K562 (cell line): ENCODE results near the gene FOSL2. TPM values are rescaled to one million over a fixed set of nuclear protein-coding genes. Genes with fewer than 3 reads are reported as not detected.

Experiments used
- ATAC-seq: fragments of 200-7000 bp; cut with Tn5 transposase; 3 replicates; pipeline ENCODE4 v1.9.1; 2020; ENCODE audit warnings: moderate library complexity
- BruUV-seq: library from RNA; stranded (reverse); fragments of 400-500 nt; replicated peaks from 2 replicates; lab custom pipeline; 2021; lab: Mats Ljungman, UMichigan
- CTCF ChIA-PET: fragments of 300-600 bp; formaldehyde crosslinking; extraction: SDS; loops from one replicate; lab custom pipeline; 2021; ENCODE audit warnings: low intra/inter-chr PET ratio; lab: Yijun Ruan, JAX
- POLR2A ChIA-PET: fragments of 300-600, 350-650 bp; sonication (Branson Sonifier 250); formaldehyde crosslinking; extraction: SDS; loops from one replicate; lab custom pipeline; 2021; ENCODE audit warnings: antibody characterized with exemption, inconsistent platforms; lab: Yijun Ruan, JAX
- DNase-seq, 4 experiments: peaks; one replicate each; pipeline versions ENCODE4 v3.0.0 to v3.0.0-alpha.2; 2011 to 2018; ENCODE audit warnings: low spot score in 3 of 4, mixed read lengths in 3 of 4; ENCODE audit errors: extremely low read depth in 1 of 4
- FAIRE-seq: peaks from 2 replicates; lab custom pipeline; 2011; peaks lifted over from hg19 to GRCh38; lab: Jason Lieb, UNC
- H2AFZ ChIP-seq: 2 replicates; pipeline ENCODE4 v1.6.0; 2011; ENCODE audit warnings: low read depth, low read length, control low read depth, inconsistent platforms
- H3K27ac ChIP-seq: fragments of 200-600 bp; 3 replicates; pipeline ENCODE4 v1.8.0; 2011; ENCODE audit warnings: low read depth, mild to moderate bottlenecking, control low read depth, inconsistent platforms, low read length, moderate library complexity, mixed read lengths; ENCODE audit errors: extremely low read depth
- H3K27me3 ChIP-seq, 2 experiments: fragments of 300-600 bp in 1 of 2; 2 replicates in 1 of 2; 3 replicates in 1 of 2; pipeline versions ENCODE4 v1.6.0 to v1.8.0; 2011; ENCODE audit warnings: inconsistent platforms in 2 of 2, low read length in 2 of 2, mild to moderate bottlenecking in 1 of 2, mixed read lengths in 1 of 2, moderate library complexity in 1 of 2; ENCODE audit not compliant: control insufficient read depth in 2 of 2, insufficient read depth in 2 of 2
- H3K36me3 ChIP-seq: fragments of 300-600 bp; 3 replicates; pipeline ENCODE4 v1.8.0; 2011; ENCODE audit warnings: mild to moderate bottlenecking, low read length, inconsistent platforms; ENCODE audit not compliant: control insufficient read depth, insufficient read depth
- H3K4me1 ChIP-seq, 2 experiments: fragments of 200-600 bp in 1 of 2; replicated peaks in 1 of 2; 2 replicates in 1 of 2; 3 replicates in 1 of 2; pipeline versions ENCODE4 v1.5.1 to v1.8.0; 2011; ENCODE audit warnings: inconsistent platforms in 2 of 2, low read length in 2 of 2, mild to moderate bottlenecking in 1 of 2, mixed read lengths in 1 of 2, moderate library complexity in 1 of 2; ENCODE audit not compliant: control insufficient read depth in 2 of 2, insufficient read depth in 2 of 2
- H3K4me2 ChIP-seq: 2 replicates; pipeline ENCODE4 v1.6.1; 2011; ENCODE audit warnings: low read length, control low read depth, inconsistent platforms, mixed read lengths; ENCODE audit not compliant: insufficient read depth
- H3K4me3 ChIP-seq: fragments of 200-600 bp; sonication (generic), shearing (Covaris generic); 2 replicates; pipeline ENCODE4 v1.5.1; 2016; ENCODE audit warnings: control low read depth, inconsistent platforms
- H3K79me2 ChIP-seq: fragments of 200-600 bp; 3 replicates; pipeline ENCODE4 v1.8.0; 2011; ENCODE audit warnings: low read length, inconsistent platforms; ENCODE audit not compliant: control insufficient read depth, insufficient read depth
- H3K9ac ChIP-seq, 2 experiments: 2 replicates each; pipeline versions ENCODE4 v1.6.0 to v1.6.1; 2011; ENCODE audit warnings: low read depth in 2 of 2, low read length in 2 of 2, control low read depth in 1 of 2, inconsistent platforms in 1 of 2, mild to moderate bottlenecking in 1 of 2, mixed read lengths in 1 of 2; ENCODE audit not compliant: insufficient read depth in 1 of 2
- H3K9me1 ChIP-seq: one replicate; pipeline ENCODE4 v1.6.0; 2011; ENCODE audit warnings: inconsistent platforms, mild to moderate bottlenecking, low read length, moderate library complexity; ENCODE audit not compliant: control insufficient read depth, insufficient read depth
- H3K9me3 ChIP-seq: replicated peaks from 2 replicates; pipeline ENCODE4 v1.5.1; 2011; ENCODE audit warnings: low read depth, low read length, inconsistent platforms; ENCODE audit not compliant: control insufficient read depth, insufficient read depth
- H4K20me1 ChIP-seq: replicated peaks from 2 replicates; pipeline ENCODE4 v1.6.1; 2011; ENCODE audit warnings: low read length, inconsistent platforms, mixed read lengths; ENCODE audit not compliant: control insufficient read depth, insufficient read depth
- CBFA2T2 ChIP-seq: fragments of 450-650 bp; conservative IDR thresholded peaks from 2 replicates; pipeline ENCODE4 v1.6.1; 2017; ENCODE audit warnings: mild to moderate bottlenecking
- CBFA2T3 ChIP-seq: fragments of 450-650 bp; IDR thresholded peaks from 2 replicates; pipeline ENCODE4 v1.6.1; 2017
- EZH2 ChIP-seq: IDR thresholded peaks from 2 replicates; pipeline ENCODE4 v1.6.1; 2012; ENCODE audit warnings: low read depth, mild to moderate bottlenecking, inconsistent platforms, low read length, borderline replicate concordance
- MCM7 ChIP-seq, 2 experiments: fragments of 450-650 bp; IDR thresholded peaks; 2 replicates each; pipeline ENCODE4 v1.6.1; 2016 to 2018
- NBN ChIP-seq: fragments of 450-650 bp; IDR thresholded peaks from 2 replicates; pipeline ENCODE4 v1.6.1; 2016; ENCODE audit warnings: low read depth, mild to moderate bottlenecking
- NEUROD1 ChIP-seq: fragments of 150-350 bp; IDR thresholded peaks from 2 replicates; pipeline ENCODE4 v1.6.1; 2014; ENCODE audit warnings: borderline replicate concordance, low read length, low read depth; ENCODE audit not compliant: partially characterized antibody
- PHF20 ChIP-seq: fragments of 450-650 bp; IDR thresholded peaks from 2 replicates; pipeline ENCODE4 v1.6.1; 2018; ENCODE audit not compliant: partially characterized antibody
- PHF8 ChIP-seq: fragments of 200-600 bp; sonication (generic); IDR thresholded peaks from 2 replicates; pipeline ENCODE4 v1.6.1; 2012; ENCODE audit warnings: mixed run types, mild to moderate bottlenecking, inconsistent platforms, low read length, moderate library complexity, borderline replicate concordance
- RAD21 ChIP-seq, 2 experiments: fragments of 250-450 bp in 1 of 2; fragments of 450-650 bp in 1 of 2; sonication (Bioruptor Pico) in 1 of 2; formaldehyde crosslinking in 1 of 2; IDR thresholded peaks in 1 of 2; conservative IDR thresholded peaks in 1 of 2; 2 replicates each; pipeline versions ENCODE4 v1.4.0 to v1.8.0; 2020 to 2022; ENCODE audit warnings: mild to moderate bottlenecking in 2 of 2, moderate library complexity in 1 of 2
- RAD51 ChIP-seq: fragments of 450-650 bp; IDR thresholded peaks from 2 replicates; pipeline ENCODE4 v1.7.1; 2016; ENCODE audit warnings: low read depth, mild to moderate bottlenecking, borderline replicate concordance
- RNF2 ChIP-seq: sonication (generic); IDR thresholded peaks from 2 replicates; pipeline ENCODE4 v1.6.1; 2016
- RUNX1 ChIP-seq: sonication (generic); IDR thresholded peaks from 2 replicates; pipeline ENCODE4 v1.6.1; 2016; ENCODE audit warnings: antibody characterized with exemption, low read depth
- ZKSCAN1 ChIP-seq: fragments of 150-350 bp; IDR thresholded peaks from 2 replicates; pipeline ENCODE4 v1.6.1; 2016; ENCODE audit warnings: low read depth, low read length
- ZNF23 ChIP-seq: fragments of 250-450 bp; sonication (Bioruptor Pico); IDR thresholded peaks from 2 replicates; pipeline ENCODE4 v1.4.0; 2020; ENCODE audit warnings: mild to moderate bottlenecking
- ZNF263 ChIP-seq: sonication (generic); formaldehyde crosslinking; IDR thresholded peaks from 2 replicates; pipeline ENCODE4 v1.8.0; 2022; ENCODE audit warnings: mild to moderate bottlenecking, missing genetic modification reagents, borderline replicate concordance
- ZNF398 ChIP-seq: fragments of 250-450 bp; sonication (Bioruptor Pico); IDR thresholded peaks from 2 replicates; pipeline ENCODE4 v1.8.0; 2021; ENCODE audit warnings: moderate library complexity, mild to moderate bottlenecking, inconsistent platforms
- ZNF695 ChIP-seq: fragments of 450-650 bp; formaldehyde crosslinking; IDR thresholded peaks from 2 replicates; pipeline ENCODE4 v1.4.0; 2020; ENCODE audit warnings: mild to moderate bottlenecking, moderate library complexity
- ZNF764 ChIP-seq: fragments of 250-450 bp; sonication (Bioruptor Pico); IDR thresholded peaks from 2 replicates; pipeline ENCODE4 v1.4.0; 2020; ENCODE audit warnings: low read depth, mild to moderate bottlenecking, moderate library complexity
- WGBS: fragments of 100-300 bp; shearing (Covaris generic); methylation state at CpG from one replicate; pipeline ENCODE4 v1.1.6; 2016; ENCODE audit warnings: low coverage, mixed read lengths; ENCODE audit not compliant: insufficient coverage; ENCODE audit errors: missing lambda C conversion rate; 5-methylcytosine and 5-hydroxymethylcytosine counted together
- in situ Hi-C: fragments of 300-500 bp; cut with MboI; formaldehyde crosslinking; loops from 4 replicates; pipeline ENCODE4 v1.15.0; 2018; ENCODE audit warnings: inconsistent platforms, mixed read lengths
- intact Hi-C: fragments of 100-400 bp; cut with micrococcal nuclease; formaldehyde crosslinking; loops from 2 replicates; pipeline ENCODE4 v1.14.2; 2022
- polyA plus RNA-seq, 8 experiments: library from polyadenylated mRNA; depleted of rRNA in 4 of 8; stranded (reverse) in 5 of 8; unstranded in 3 of 8; fragments of >200 nt; fragmentation: Nextera tagmentation in 2 of 8; fragmentation: Illumina TruSeq in 1 of 8; extraction: Ambion mirVana in 2 of 8; extraction: Trizol in 1 of 8; gene quantifications; 2 replicates each; pipeline versions ENCODE4 v1.2.1 to v1.2.3, GENCODE V29; 2011 to 2014; ENCODE audit warnings: inconsistent platforms in 1 of 8, missing spikeins in 1 of 8
- total RNA-seq, 7 experiments: library from RNA; depleted of rRNA in 6 of 7; stranded (reverse); fragments of >200 nt in 6 of 7; fragmentation: Illumina TruSeq in 2 of 7; extraction: Trizol in 2 of 7; gene quantifications; 2 replicates each; pipeline versions ENCODE4 v1.2.1 to v1.2.3, GENCODE V29; 2011 to 2021; ENCODE audit warnings: low replicate concordance in 1 of 7
- TF ChIP-seq, protein P1 (sequence below): fragments of 450-650 bp; formaldehyde crosslinking; IDR thresholded peaks from 2 replicates; pipeline ENCODE4 v1.4.0; 2022; ENCODE audit warnings: missing genetic modification characterization

Gene FOSL2
- total and polyA plus RNA-seq, 9 of the 15 experiments (the other 6 are each of a cell fraction or from before 2014, with no cell fraction given) = 0.04 to 2.9 (median 0.80) TPM

- in situ Hi-C loops = no loop called here
- Histone ChIP-seq H3K4me1 (peaks cover 7 to 42% of the 10 kb centered on the region in 2 experiments), H3K79me2 (no peaks in the 10 kb centered on the region), H3K9me1 (no peaks in the 10 kb centered on the region), H3K9ac (no peak overlapping the region; a peak in 1 of 4 replicates), H3K9me3 (no peaks in the 10 kb centered on the region), H4K20me1 (no peaks in the 10 kb centered on the region), H3K27me3 (no peaks in the 10 kb centered on the region), H3K36me3 (no peaks in the 10 kb centered on the region), H3K27ac (no peak overlapping the region), H3K4me2 (no peak overlapping the region), H3K4me3 (no peak overlapping the region), H2AFZ (no peak overlapping the region)
- ATAC-seq (no peak), FAIRE-seq (no peak), DNase-seq (no peak)
- 77% methylated on average over 17 of the region's 17 CpGs for WGBS
- BruUV-seq = no TSS peak
- POLR2A ChIA-PET = interaction anchor here (0.6 to 1.8 kb wide), 4 partner anchors 9 to 129 kb away, joined by 3 to 6 read pairs (median 4); no protein-coding TSS in a partner anchor
- intact Hi-C loops = no loop called here
- no peak for TF ChIP-seq RAD51
- TF ChIP-seq, protein P1, sequence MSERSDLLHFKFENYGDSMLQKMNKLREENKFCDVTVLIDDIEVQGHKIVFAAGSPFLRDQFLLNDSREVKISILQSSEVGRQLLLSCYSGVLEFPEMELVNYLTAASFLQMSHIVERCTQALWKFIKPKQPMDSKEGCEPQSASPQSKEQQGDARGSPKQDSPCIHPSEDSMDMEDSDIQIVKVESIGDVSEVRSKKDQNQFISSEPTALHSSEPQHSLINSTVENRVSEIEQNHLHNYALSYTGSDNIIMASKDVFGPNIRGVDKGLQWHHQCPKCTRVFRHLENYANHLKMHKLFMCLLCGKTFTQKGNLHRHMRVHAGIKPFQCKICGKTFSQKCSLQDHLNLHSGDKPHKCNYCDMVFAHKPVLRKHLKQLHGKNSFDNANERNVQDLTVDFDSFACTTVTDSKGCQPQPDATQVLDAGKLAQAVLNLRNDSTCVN (CRISPR knock-in tag) = no peak
- no peak for TF ChIP-seq ZKSCAN1
- no peak for TF ChIP-seq ZNF263 (CRISPR knock-in tag)
- no peak for TF ChIP-seq PHF8
- no peak for TF ChIP-seq CBFA2T2
- no peak for TF ChIP-seq CBFA2T3
- TF ChIP-seq MCM7 (IDR thresholded peaks at IDR 0.05) = no peak
- TF ChIP-seq RAD21 (CRISPR knock-in tag; conservative IDR thresholded peaks at IDR 0.05 in 1 of 2, IDR thresholded peaks at IDR 0.05 in 1 of 2) = no peak
- no peak for TF ChIP-seq RNF2
- TF ChIP-seq NBN = no peak
- no peak for TF ChIP-seq ZNF23 (CRISPR knock-in tag)
- TF ChIP-seq ZNF398 (CRISPR knock-in tag) = no peak
- no peak for TF ChIP-seq EZH2
- no peak for TF ChIP-seq RUNX1
- TF ChIP-seq ZNF695 (CRISPR knock-in tag) = no peak
- TF ChIP-seq ZNF764 (CRISPR knock-in tag) = no peak
- no peak for TF ChIP-seq PHF20
- TF ChIP-seq NEUROD1 = no peak
- CTCF ChIA-PET = no interaction called here
Observed at GRCh38 chr2:28350196-28350595, 42.5 kb upstream of the FOSL2 start.
